RWPE1 (cell line): ENCODE data around the gene PRSS33.

Experiments used
- CTCF ChIA-PET: fragments of 350-600 bp; sonication (Branson Sonifier 250); formaldehyde crosslinking; extraction: SDS; loops from one replicate; lab custom pipeline; 2021; lab: Yijun Ruan, JAX
- POLR2A ChIA-PET: fragments of 400-600 bp; formaldehyde crosslinking; extraction: SDS; loops from one replicate; lab custom pipeline; 2020; ENCODE audit warnings: antibody characterized with exemption; ENCODE audit not compliant: low non-redundant PET; lab: Yijun Ruan, JAX
- DNase-seq: peaks from one replicate; pipeline ENCODE4 v3.0.0; 2012; ENCODE audit warnings: low spot score
- H3K27ac ChIP-seq: fragments of 450-650 bp; 2 replicates; pipeline ENCODE4 v1.5.1; 2017
- CTCF ChIP-seq: fragments of 450-650 bp; conservative IDR thresholded peaks from 2 replicates; pipeline ENCODE4 v1.5.1; 2017; ENCODE audit warnings: low read depth, mild to moderate bottlenecking

Gene PRSS33

GRCh38 chr16:2752035-2752849 lies 35.1 kb downstream of the PRSS33 start, which contains the start of gene SRRM2:
SRRM2 (plus strand) TSS chr16:2752638; CDS start chr16:2756365, 3,727 bp downstream.
- DNase-seq = peak; percentile 92
- ChIA-PET POLR2A (interaction anchor here (0.6 to 1.9 kb wide), 2 partner anchors 16 to 1442 kb away, joined by 3 to 12 read pairs; no protein-coding TSS in a partner anchor), CTCF (no interaction called here)
- H3K27ac ChIP-seq = peak within 1 kb of the TSS; percentile 99
- no peak for TF ChIP-seq CTCF

- H3K27ac ChIP-seq = peak overlapping the region; percentile 99
- DNase-seq = peak; percentile 66
- ChIA-PET CTCF (no interaction called here), POLR2A (no interaction called here)
- TF ChIP-seq CTCF = no peak
Observed at GRCh38 chr16:2751577-2752034, 35.8 kb downstream of the PRSS33 start.

GRCh38 chr16:2749936-2750335 lies 37.4 kb downstream of the PRSS33 start:
- ChIA-PET CTCF (no interaction called here), POLR2A (no interaction called here)
- no peak for DNase-seq
- peak overlapping the region; percentile 7; the same call in 1 of the 2 replicates for H3K27ac ChIP-seq
- TF ChIP-seq CTCF = no peak

GRCh38 chr16:2749476-2749875 lies 37.9 kb downstream of the PRSS33 start:
- ChIA-PET POLR2A (no interaction called here), CTCF (no interaction called here)
- no peak for TF ChIP-seq CTCF
- DNase-seq = no peak
- peak overlapping the region; percentile 7; the same call in 1 of the 2 replicates for H3K27ac ChIP-seq

GRCh38 chr16:2748757-2749455 lies 38.5 kb downstream of the PRSS33 start:
- CTCF ChIA-PET = no interaction called here
- no peak for DNase-seq
- TF ChIP-seq CTCF = no peak
- peak overlapping the region; percentile 7; the same call in 1 of the 2 replicates for H3K27ac ChIP-seq
- POLR2A ChIA-PET = no interaction called here

- TF ChIP-seq CTCF = no peak
- POLR2A ChIA-PET = no interaction called here
- CTCF ChIA-PET = no interaction called here
- no peak overlapping the region for H3K27ac ChIP-seq
- DNase-seq = no peak
Observed at GRCh38 chr16:2745961-2746360, 41.4 kb downstream of the PRSS33 start.
